ENCODE data around the gene TRIM56. TPM values are rescaled to one million over a fixed set of nuclear protein-coding genes. Genes with fewer than 3 reads are reported as not detected.
"Not testable (repeated sequence)": the region's sequence is repeated elsewhere in the genome, so short reads cannot be mapped to it uniquely, and the experiment has no call there.

TRIM56 gene
- total RNA-seq, 1 experiment from 2014 or later: 29.6 TPM

DNA sequence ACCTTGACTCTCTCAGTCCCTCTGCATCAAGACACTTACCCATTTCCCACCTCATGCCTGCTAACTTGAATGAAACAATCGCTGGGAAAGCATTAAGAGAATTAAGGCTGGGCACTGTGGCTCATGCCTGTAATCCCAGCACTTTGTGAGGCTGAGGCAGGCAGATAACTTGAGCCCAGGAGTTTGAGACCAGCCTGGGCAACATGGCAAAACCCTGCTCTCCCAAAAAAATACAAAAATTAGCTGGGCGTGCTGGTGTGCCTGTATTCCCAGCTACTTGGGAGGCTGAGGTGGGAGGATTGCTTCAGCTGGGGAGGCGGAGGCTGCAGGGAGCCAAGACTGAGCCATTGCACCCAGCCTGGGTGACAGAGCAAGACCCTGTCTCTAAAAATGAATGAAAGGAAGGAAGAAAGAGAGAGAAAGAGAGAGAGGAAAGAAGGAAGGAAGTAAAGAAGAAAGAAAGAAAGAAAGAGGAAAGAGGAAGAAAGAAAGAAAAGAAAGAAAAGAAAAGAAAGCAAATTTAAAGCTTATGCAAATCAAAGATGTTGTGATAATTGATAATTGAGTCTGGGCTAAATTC is 42.3 kb downstream of the TRIM56 start:
- Mint-ChIP-seq H3K4me3 (ENCODE audit: unreplicated experiment) (peak overlapping the region; percentile 76), H3K9me3 (ENCODE audit: unreplicated experiment) (no peaks in the 10 kb centered on the region), H3K4me1 (ENCODE audit: insufficient read depth, unreplicated experiment) (peaks cover 46% of the 10 kb centered on the region), H3K36me3 (ENCODE audit: insufficient read depth, unreplicated experiment) (peaks cover 34% of the 10 kb centered on the region), H3K27ac (ENCODE audit: low read depth, unreplicated experiment) (peak overlapping the region; percentile 85), H3K27me3 (ENCODE audit: insufficient read depth, unreplicated experiment) (no peaks in the 10 kb centered on the region)
- intact Hi-C loops (cut with micrococcal nuclease): loop anchor here (2.0 kb wide), 1 partner anchor 27 kb away; no protein-coding TSS in a partner anchor
- ChIA-PET POLR2A (interaction anchor here (1.0 to 3.6 kb wide), 7 partner anchors 10 to 116 kb away, joined by 3 to 24 read pairs (median 6); partner anchors contain the start of gene TRIM56), CTCF (interaction anchor here (0.6 to 1.7 kb wide), 5 partner anchors 8 to 164 kb away, joined by 3 to 6 read pairs (median 4); no protein-coding TSS in a partner anchor)
- no peak for DNase-seq (ENCODE audit: unreplicated experiment)
- BruUV-seq (replicated peaks): TSS peak; percentile 84
- TF ChIP-seq, protein P1, sequence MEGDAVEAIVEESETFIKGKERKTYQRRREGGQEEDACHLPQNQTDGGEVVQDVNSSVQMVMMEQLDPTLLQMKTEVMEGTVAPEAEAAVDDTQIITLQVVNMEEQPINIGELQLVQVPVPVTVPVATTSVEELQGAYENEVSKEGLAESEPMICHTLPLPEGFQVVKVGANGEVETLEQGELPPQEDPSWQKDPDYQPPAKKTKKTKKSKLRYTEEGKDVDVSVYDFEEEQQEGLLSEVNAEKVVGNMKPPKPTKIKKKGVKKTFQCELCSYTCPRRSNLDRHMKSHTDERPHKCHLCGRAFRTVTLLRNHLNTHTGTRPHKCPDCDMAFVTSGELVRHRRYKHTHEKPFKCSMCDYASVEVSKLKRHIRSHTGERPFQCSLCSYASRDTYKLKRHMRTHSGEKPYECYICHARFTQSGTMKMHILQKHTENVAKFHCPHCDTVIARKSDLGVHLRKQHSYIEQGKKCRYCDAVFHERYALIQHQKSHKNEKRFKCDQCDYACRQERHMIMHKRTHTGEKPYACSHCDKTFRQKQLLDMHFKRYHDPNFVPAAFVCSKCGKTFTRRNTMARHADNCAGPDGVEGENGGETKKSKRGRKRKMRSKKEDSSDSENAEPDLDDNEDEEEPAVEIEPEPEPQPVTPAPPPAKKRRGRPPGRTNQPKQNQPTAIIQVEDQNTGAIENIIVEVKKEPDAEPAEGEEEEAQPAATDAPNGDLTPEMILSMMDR (IDR thresholded peaks at IDR 0.05; ENCODE audit: unreplicated experiment): no peak

DNA sequence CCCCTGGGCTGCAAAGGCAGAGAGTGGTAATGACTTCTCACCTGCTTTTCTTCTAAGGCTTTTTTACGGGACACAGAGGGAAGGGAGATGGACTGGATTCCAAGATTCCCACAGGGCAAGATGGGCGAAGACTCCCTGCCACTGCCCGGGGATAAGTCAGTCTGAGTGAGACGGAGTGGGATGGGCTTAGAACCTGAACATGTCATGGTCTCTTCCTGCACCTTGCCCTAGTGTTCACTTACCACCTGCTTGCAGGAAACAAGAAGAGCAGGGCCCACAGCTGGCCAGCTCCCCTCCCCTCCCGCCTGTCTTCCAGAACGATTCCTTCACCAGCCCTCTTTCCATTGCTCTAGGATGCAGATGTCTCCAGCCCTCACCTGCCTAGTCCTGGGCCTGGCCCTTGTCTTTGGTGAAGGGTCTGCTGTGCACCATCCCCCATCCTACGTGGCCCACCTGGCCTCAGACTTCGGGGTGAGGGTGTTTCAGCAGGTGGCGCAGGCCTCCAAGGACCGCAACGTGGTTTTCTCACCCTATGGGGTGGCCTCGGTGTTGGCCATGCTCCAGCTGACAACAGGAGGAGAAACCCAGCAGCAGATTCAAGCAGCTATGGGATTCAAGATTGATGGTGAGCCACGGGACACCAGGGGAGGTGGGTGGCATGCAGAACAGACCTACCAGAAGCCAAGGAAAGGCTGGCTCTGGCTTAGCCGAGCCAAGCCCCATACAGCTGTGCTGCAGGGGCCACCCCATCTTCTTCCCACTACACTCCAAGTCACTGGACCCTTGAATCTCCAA is 43.0 kb downstream of the TRIM56 start:
- peaks cover 41% of the 10 kb centered on the region for H3K36me3 Mint-ChIP-seq (ENCODE audit: insufficient read depth, unreplicated experiment)
- H3K27ac Mint-ChIP-seq (ENCODE audit: low read depth, unreplicated experiment): peak overlapping the region; percentile 85
- peak overlapping the region; percentile 76 for H3K4me3 Mint-ChIP-seq (ENCODE audit: unreplicated experiment)
- no TSS peak for BruUV-seq (replicated peaks)
- DNase-seq (ENCODE audit: unreplicated experiment): no peak
- intact Hi-C loops (cut with micrococcal nuclease): no loop called here
- H3K9me3 Mint-ChIP-seq (ENCODE audit: unreplicated experiment): no peaks in the 10 kb centered on the region
- POLR2A ChIA-PET: interaction anchor here (0.6 to 3.6 kb wide), 6 partner anchors 9 to 116 kb away, joined by 3 to 24 read pairs (median 12); partner anchors contain the start of gene TRIM56
- peaks cover 46% of the 10 kb centered on the region for H3K4me1 Mint-ChIP-seq (ENCODE audit: insufficient read depth, unreplicated experiment)
- no peaks in the 10 kb centered on the region for H3K27me3 Mint-ChIP-seq (ENCODE audit: insufficient read depth, unreplicated experiment)
- TF ChIP-seq, protein P1 (IDR thresholded peaks at IDR 0.05; ENCODE audit: unreplicated experiment): no peak
- CTCF ChIA-PET: interaction anchor here (0.6 to 1.7 kb wide), 6 partner anchors 9 to 163 kb away, joined by 3 to 6 read pairs (median 4); no protein-coding TSS in a partner anchor

DNA sequence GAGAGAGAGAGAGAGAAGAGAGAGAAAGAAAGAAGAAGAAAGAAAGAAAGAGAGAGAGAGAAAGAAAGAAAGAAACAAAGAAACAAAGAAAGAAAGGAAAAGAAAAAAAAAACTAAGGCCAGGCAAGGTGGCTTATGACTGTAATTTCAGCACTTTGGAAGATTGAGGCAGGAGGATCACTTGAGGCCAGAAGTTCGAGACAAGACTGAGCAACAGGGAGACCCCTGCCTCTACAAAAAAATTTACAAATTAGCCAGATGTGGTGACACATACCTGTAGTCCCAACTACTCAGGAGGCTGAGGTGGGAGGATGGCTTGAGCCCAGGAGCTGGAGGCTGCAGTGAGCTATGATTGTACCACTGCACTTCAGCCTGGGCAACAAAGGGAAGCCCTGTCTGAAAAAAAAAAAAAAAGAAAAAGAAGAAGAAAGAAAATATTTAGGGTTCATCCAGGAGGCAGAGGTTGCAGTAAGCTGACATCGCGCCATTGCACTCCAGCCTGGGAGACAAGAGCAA is 44.4 kb downstream of the TRIM56 start:
- Mint-ChIP-seq H3K27me3 (ENCODE audit: insufficient read depth, unreplicated experiment) (no peaks in the 10 kb centered on the region), H3K9me3 (ENCODE audit: unreplicated experiment) (no peaks in the 10 kb centered on the region), H3K27ac (ENCODE audit: low read depth, unreplicated experiment) (no peak overlapping the region), H3K36me3 (ENCODE audit: insufficient read depth, unreplicated experiment) (peaks cover 51% of the 10 kb centered on the region), H3K4me3 (ENCODE audit: unreplicated experiment) (no peak overlapping the region), H3K4me1 (ENCODE audit: insufficient read depth, unreplicated experiment) (peaks cover 54% of the 10 kb centered on the region)
- CTCF ChIA-PET: interaction anchor here (0.6 kb wide), 2 partner anchors 28 to 277 kb away, joined by 3 to 4 read pairs; partner anchors contain the start of gene SLC12A9
- POLR2A ChIA-PET: interaction anchor here (0.7 kb wide), 1 partner anchor 1750 kb away, joined by 5 read pairs; no protein-coding TSS in a partner anchor
- BruUV-seq (replicated peaks): no TSS peak
- no peak for DNase-seq (ENCODE audit: unreplicated experiment)
- TF ChIP-seq, protein P1 (IDR thresholded peaks at IDR 0.05; ENCODE audit: unreplicated experiment): no peak
- intact Hi-C loops (cut with micrococcal nuclease): no loop called here

DNA sequence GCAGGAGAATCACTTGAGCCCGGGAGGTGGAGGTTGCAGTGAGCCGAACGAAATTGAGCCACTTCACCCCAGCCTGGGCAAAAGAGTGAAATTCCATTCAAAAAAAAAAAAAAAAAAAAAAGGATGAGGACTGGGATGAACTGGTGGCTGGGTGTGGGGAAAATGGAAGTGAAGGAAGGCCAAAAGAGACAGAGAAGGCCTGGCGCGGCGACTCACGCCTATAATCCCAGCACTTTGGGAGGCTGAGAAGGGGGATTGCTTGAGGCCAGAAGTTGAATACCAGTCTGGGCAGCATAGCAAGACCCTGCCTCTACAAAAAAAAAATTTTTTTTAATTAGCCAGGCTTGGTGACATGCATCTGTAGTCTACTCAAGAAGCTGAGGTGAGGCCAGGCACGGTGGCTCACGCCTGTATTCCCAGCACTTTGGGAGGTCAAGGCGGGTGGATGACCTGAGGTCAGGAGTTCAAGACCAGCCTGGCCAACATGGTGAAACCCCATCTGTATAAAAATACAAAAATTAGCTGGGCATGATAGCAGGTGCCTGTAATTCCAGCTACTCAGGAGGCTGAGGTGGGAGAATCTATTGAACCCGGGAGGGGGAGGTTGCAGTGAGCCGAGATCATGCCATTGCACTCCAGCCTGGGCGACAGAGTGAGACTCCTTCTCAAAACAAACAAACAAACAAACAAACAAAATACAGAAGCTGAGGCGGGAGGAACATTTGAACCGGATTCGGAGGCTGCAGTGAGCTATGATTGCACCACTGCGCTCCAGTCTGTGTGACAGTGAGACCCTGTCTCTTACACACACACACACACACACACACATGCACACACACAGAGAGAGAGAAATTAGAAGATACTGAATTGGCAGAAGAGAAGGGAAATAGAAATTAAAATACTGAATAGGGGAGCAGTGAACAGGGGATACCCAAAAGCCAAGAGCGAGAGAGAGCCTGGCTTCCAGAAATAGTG is 47.6 kb downstream of the TRIM56 start:
- H3K4me3 Mint-ChIP-seq (ENCODE audit: unreplicated experiment); H3K27me3 Mint-ChIP-seq (ENCODE audit: insufficient read depth, unreplicated experiment); DNase-seq (ENCODE audit: unreplicated experiment); H3K27ac Mint-ChIP-seq (ENCODE audit: low read depth, unreplicated experiment); BruUV-seq (replicated peaks); H3K9me3 Mint-ChIP-seq (ENCODE audit: unreplicated experiment); intact Hi-C loops (cut with micrococcal nuclease): not testable (repeated sequence)
- H3K4me1 Mint-ChIP-seq (ENCODE audit: insufficient read depth, unreplicated experiment): peaks cover 48% of the 10 kb centered on the region
- ChIA-PET CTCF (interaction anchor here (0.6 to 3.1 kb wide), 8 partner anchors 11 to 383 kb away, joined by 3 to 17 read pairs (median 3); no protein-coding TSS in a partner anchor), POLR2A (interaction anchor here (1.0 kb wide), 1 partner anchor 33 kb away, joined by 3 read pairs; no protein-coding TSS in a partner anchor)
- peaks cover 52% of the 10 kb centered on the region for H3K36me3 Mint-ChIP-seq (ENCODE audit: insufficient read depth, unreplicated experiment)

All from MCF 10A (cell line).